HK-2 (cell line): Measurements from ENCODE around the gene GKN1.

Source experiments
- DNase-seq: peaks from one replicate; pipeline ENCODE4 v3.0.0-alpha.2; 2018; ENCODE audit not compliant: unreplicated experiment

Gene GKN1

DNA sequence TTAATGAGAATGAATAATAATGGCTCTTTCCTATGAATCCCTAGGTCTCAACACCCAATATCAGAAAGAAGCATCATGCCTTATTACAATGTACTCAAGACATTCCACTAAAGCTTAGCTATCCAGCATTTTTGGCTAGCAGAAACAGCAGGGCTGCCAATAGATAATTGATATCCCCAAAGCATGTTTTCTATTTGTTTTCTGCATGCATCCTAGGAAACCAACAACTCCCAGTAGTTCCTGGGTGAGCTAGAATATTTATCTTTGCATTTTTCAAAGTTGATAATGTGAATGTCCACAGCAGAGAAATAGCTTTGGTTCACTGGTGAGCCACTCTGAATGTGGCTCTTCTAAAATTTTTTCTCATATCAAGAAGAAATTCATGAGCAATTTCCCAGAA, 32.7 kb downstream of the GKN1 start:
- no peak for DNase-seq

DNA sequence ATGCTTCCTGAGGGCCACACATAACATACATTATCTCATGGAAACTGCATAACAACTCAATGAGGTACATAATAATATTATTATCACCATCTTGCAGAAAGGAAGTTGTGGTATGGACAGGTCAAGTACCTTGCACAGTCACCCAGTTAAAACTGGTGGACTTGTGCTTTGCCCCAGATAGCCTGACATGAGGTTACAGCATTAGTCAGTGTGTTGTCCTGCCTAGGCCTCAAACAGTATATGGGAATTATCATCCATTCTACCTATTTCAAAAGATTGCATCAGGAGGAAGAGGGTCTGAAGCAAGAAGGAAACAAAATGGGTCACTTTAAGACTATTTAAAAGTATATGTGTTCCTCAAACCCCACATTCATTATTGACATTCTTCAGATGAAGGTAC, 33.2 kb downstream of the GKN1 start:
- no peak for DNase-seq

GRCh38 chr2:69010437-69011194, 36.2 kb downstream of the GKN1 start:
- DNase-seq: no peak

DNA sequence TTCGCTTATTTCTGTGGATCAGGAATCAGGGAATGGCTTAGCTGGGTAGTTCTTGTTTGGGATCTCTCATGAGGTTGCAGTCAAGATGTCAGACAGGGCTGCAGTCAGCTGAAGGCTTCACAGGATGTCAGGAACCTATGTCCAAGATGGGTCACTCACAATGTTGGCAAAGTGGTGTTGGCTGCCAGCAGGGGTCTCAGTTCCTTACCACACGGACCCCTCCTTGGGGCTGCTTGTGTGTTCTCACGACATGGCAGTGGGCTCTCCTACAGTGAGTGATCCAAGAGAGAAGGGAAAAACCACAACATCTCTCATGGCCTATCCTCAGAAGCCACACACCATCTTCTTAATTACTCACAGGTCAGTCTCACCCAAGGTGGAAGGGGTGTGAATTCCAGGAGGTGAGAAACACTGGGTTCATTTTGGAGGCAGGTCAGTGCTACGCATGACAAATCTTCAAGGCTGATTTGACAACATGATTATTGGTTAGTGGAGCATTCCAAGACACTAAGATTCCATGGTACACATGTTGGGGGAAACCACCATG, 37.2 kb downstream of the GKN1 start:
- DNase-seq: peak; percentile 10

DNA sequence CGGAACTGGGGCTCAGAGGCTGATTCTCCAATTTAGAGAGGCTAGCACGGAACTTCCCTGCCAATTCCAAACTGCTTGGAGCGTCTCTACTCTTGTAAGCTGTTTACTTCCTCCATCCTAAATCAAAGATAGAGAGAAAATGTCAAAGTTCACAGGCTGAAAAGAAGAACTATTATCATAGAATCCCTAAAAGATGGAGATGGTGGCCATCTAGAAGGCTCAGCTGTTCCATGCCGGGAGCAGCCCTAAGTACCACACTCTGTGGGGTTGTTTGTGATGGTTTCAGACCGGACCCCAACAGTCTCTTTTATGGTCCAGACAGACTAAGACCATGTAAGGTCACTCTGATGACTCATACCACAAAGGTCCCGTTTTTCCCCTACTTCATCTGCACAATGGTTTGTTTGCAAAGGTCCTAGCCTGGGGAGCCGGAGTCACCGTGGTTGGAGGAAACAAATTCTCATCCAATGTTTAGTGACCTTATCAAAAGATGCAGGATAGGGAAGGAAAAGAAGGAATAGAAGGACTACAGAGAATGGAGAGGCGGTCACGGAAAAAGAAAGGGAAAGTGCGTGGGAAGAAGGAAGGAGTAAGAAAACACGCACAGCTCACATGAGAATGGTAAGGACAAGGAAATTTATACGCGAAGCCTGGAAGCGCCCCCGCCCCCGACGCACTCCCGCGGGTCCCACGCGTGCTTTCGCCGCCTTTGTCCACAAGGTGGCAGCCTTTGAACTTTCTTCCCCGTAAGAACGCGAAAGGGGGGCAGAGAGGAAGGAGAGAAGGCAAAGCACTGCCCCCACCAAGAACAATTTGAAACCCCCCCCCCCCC, 38.1 kb downstream of the GKN1 start:
- DNase-seq: peak; percentile 64

DNA sequence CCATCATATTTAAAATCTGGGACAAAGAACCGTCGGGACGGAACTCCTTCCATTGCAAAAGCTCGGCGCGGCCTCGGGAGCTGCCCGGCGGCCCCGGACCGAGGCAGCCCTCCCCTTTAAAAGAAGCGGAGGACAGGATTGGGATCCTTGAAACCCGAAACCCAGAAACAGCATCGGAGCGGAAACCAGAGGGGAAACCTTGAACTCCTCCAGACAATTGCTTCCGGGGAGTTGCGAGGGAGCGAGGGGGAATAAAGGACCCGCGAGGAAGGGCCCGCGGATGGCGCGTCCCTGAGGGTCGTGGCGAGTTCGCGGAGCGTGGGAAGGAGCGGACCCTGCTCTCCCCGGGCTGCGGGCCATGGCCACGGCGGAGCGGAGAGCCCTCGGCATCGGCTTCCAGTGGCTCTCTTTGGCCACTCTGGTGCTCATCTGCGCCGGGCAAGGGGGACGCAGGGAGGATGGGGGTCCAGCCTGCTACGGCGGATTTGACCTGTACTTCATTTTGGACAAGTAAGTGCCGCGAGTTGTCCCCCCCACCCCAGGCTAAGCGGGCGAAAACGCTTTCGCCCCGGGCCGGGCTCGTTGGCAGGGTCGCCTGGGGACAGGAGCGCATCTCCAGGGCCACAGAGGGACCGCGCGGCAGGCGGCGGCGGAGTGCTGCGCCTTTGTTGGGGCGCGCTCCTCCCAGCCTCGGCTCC, 38.9 kb downstream of the GKN1 start, which contains the start of gene ANTXR1:
Gene ANTXR1 (plus strand): TSS at position 38 of the 698 bp plus-strand sequence. CDS start 321 bp downstream, at position 359.
- DNase-seq: peak; percentile 56

DNA sequence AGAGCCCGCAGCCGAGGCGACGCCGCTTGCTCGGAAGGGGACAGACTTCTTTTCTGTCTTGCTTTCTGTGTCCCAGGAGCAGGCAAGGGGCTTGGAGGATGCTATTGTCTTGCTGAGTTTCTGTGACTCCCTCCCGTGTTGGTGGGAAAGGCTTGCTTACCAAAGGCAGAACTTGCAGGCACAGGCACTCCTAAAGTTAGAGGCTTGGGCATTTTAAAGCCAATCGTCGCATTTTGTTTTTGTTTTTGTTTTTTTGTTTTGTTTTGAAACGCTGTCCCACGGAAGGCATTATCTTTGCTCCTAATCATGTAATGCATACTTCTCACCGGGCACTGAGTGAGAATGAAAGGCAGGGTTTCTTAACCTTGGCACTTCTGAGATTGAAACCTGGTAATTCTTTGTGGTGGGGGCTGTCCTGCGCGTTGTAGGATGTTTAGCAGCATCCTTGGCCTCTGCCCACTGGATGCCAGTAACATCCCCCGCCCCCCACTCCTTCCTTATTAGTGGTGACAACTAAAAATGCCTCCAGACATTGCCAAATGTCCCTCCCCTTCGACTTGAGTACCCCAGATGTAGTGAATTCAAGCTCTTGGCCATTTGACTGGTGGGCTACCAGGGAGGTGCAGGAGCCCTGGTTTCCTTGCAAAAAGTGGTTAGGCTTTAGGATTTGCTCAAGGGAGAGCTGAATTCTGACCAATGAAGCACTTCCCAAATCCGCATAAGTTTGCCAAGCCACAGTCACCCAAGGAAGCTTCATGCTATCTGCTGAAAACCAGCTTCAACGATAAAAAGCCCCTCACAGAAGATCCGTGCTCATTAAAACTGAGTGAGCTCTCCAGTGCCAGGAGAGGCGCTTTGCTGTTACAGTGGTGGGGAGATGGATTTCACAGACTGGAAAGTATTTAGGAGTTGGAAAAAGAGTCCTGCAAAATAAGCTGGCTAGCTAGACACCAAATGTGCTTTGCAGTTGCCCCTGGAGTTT, 39.7 kb downstream of the GKN1 start:
- no peak for DNase-seq

- no peak for DNase-seq
Observed at GRCh38 chr2:69017080-69017479, 42.6 kb downstream of the GKN1 start.

- DNase-seq: no peak
Observed at GRCh38 chr2:69017835-69018234, 43.4 kb downstream of the GKN1 start.

- DNase-seq: no peak
Observed at GRCh38 chr2:69018678-69019095, 44.3 kb downstream of the GKN1 start.

- DNase-seq: no peak
Observed at GRCh38 chr2:69020496-69021426, 46.3 kb downstream of the GKN1 start.

DNA sequence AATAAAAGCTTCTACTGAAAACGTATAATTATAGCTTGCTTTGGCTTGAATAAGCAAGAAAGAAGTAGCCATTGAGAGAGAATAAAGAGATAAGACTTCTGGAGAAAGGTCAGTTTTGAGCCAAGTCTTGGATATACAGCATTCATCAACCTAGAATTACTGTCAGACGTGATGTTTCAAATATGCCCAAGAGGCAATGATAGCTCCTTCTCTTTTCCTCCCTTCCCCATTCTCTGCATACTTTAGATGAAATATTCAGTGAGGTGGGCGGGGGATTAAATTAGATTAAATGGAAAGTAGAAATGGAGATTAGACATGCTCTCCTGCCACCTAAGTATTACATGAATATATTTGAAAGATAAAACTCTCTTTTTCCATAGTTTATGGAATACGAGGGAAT, 47.3 kb downstream of the GKN1 start:
- no peak for DNase-seq

DNA sequence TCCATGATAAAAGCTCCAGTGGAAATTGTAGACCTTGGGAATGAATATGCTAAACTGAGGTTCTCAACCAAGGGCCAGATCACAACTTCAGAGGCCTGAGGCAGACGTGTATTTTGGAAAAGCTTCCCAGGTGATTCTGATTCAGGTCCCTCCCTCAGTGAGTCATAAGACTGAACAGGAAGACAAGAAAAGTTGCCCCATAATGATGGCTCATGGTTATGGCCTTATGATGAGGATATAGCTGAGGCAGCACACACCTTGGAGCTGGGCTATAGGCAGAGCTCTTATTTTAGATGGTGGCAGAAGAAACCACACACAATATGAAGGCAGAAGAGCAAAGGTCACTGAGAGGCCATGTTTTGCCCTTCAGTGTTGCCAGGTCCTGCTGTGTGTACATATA, 48.1 kb downstream of the GKN1 start:
- DNase-seq: no peak

DNA sequence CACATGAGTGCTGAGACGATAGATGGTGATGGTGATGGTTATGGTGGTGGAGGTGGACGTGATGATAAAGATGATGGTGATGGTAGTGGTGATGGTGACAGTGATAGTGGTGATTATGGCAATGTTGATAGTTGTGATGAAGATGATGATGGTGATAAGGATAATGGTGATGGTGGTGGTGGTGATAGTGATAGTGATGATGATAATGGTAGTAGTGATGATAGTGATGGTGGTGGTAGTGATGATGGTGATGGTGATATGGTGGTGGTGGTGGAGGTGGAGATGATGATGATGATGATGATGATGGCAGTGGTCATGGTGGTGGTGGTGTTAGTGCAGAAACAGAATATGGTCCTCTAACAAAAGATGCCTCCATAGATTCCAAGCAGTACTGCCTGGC, 48.8 kb downstream of the GKN1 start:
- DNase-seq: no peak

DNA sequence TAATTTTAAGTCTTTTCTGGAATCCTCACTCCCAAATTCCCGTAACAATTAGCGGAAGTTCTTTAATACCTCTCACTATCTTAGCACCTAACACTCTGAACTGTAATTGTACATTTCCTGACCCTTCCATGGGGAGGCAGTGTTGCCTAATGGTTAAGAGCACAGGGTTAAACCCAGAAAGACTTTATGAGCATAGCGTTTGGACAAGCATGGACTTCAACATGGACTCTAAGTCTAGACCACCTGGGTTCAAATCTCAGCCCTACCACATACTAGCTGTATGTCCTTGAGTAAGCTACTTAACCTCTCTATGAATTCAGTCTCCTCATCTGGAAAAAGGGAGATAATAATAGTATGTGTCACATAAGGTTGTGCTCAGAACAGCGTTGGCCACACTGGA, 51.6 kb downstream of the GKN1 start:
- DNase-seq: peak; percentile 30

DNA sequence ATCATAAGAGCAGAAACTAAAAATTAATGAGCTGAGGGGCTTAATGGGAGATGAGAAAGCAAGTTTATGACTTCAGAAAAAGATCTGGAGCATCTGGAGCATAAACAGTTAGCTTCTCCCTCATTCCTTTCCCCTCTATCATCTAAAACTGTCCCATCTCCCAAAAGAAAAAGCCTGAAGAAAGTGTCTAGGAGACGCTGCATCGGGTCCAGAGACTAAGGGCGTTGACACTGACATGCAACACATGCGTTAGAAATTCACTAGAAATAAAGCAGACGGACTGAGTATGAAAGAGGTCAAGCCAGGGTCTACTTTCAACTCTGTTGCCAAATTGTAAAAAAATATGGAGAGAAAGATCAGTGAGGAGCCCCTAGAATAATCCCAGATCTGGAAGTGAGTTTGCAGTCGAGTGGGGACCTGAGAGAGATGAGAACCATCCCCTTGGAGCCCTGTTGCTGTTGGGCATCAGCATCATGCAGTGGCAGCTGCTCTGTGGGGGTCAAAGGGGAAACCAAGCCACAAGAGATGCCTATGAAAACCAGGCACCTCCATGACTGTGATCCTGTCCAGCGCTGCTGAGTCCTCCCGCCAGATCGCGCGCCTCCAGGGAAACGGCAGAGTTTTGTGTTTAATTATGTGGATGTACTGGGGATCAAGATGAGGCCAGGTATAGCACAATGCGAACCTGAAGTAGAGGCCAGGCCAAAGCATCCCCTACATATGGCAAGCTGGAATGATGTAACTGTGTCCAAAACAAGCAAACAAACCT, 52.4 kb downstream of the GKN1 start:
- DNase-seq: no peak
